ENCODE data around the gene GRAMD4.

GRCh38 chr22:46636221-46637002 lies 16.2 kb downstream of the GRAMD4 start:
- TF ChIP-seq CTCF (conservative IDR thresholded peaks at IDR 0.05; ENCODE audit: low read length) = no peak
- no peak for TF ChIP-seq EZH2phosphoT487 (IDR thresholded peaks at IDR 0.05; ENCODE audit: borderline replicate concordance, low read depth, low read length)
